K562 (cell line): ENCODE measurements around the gene MZB1. TPM values are rescaled to one million over a fixed set of nuclear protein-coding genes. Genes with fewer than 3 reads are reported as not detected.

Experiments
- EP400 ChIP-seq: fragments of 450-650 bp; IDR thresholded peaks from 2 replicates; pipeline ENCODE4 v1.6.1; 2017; ENCODE audit warnings: antibody characterized with exemption, mild to moderate bottlenecking, moderate library complexity
- GABPB1 ChIP-seq: sonication (generic); formaldehyde crosslinking; IDR thresholded peaks from 2 replicates; pipeline ENCODE4 v1.8.0; 2022; ENCODE audit warnings: mild to moderate bottlenecking, missing genetic modification reagents
- HDAC1 ChIP-seq, 2 experiments: fragments of 450-650 bp; IDR thresholded peaks; 2 replicates each; pipeline ENCODE4 v1.6.1; 2016 to 2017; ENCODE audit warnings: inconsistent platforms in 1 of 2, mild to moderate bottlenecking in 1 of 2, moderate library complexity in 1 of 2
- JUN ChIP-seq, 2 experiments: sonication (generic) in 1 of 2; formaldehyde crosslinking in 1 of 2; IDR thresholded peaks; 2 replicates each; pipeline versions ENCODE4 v1.6.1 to v1.8.0; 2012 to 2022; ENCODE audit warnings: borderline replicate concordance in 2 of 2, mild to moderate bottlenecking in 2 of 2, improper control_type of control experiment in 1 of 2, low read depth in 1 of 2, low read length in 1 of 2, missing genetic modification reagents in 1 of 2
- MCM3 ChIP-seq: fragments of 450-650 bp; IDR thresholded peaks from 2 replicates; pipeline ENCODE4 v1.6.1; 2016
- MLX ChIP-seq, 2 experiments: fragments of 450-650 bp in 1 of 2; sonication (generic) in 1 of 2; formaldehyde crosslinking; conservative IDR thresholded peaks; 2 replicates each; pipeline versions ENCODE4 v1.4.0 to v1.8.1; 2020 to 2022; ENCODE audit warnings: mild to moderate bottlenecking in 1 of 2, missing genetic modification reagents in 1 of 2
- TBP ChIP-seq: optimal IDR thresholded peaks from 2 replicates; pipeline ENCODE3; 2011; ENCODE audit warnings: low read depth, low read length, improper control_type of control experiment
- TOE1 ChIP-seq, 2 experiments: fragments of 450-650 bp in 1 of 2; sonication (generic) in 1 of 2; formaldehyde crosslinking in 1 of 2; IDR thresholded peaks; 2 replicates each; pipeline versions ENCODE4 v1.7.1 to v1.8.0; 2016 to 2022; ENCODE audit warnings: borderline replicate concordance in 2 of 2, mild to moderate bottlenecking in 2 of 2, antibody characterized with exemption in 1 of 2, inconsistent platforms in 1 of 2, low read depth in 1 of 2, missing genetic modification reagents in 1 of 2, moderate library complexity in 1 of 2
- ZNF592 ChIP-seq: fragments of 450-650 bp; IDR thresholded peaks from 2 replicates; pipeline ENCODE4 v1.6.1; 2017; ENCODE audit warnings: antibody characterized with exemption, mild to moderate bottlenecking
- ZNF77 ChIP-seq: fragments of 250-450 bp; sonication (Bioruptor Pico); IDR thresholded peaks from 2 replicates; pipeline ENCODE4 v1.5.0; 2020
- polyA plus RNA-seq, 8 experiments: library from polyadenylated mRNA; depleted of rRNA in 4 of 8; stranded (reverse) in 5 of 8; unstranded in 3 of 8; fragments of >200 nt; fragmentation: Nextera tagmentation in 2 of 8; fragmentation: Illumina TruSeq in 1 of 8; extraction: Ambion mirVana in 2 of 8; extraction: Trizol in 1 of 8; gene quantifications; 2 replicates each; pipeline versions ENCODE4 v1.2.1 to v1.2.3, GENCODE V29; 2011 to 2014; ENCODE audit warnings: inconsistent platforms in 1 of 8, missing spikeins in 1 of 8
- total RNA-seq, 7 experiments: library from RNA; depleted of rRNA in 6 of 7; stranded (reverse); fragments of >200 nt in 6 of 7; fragmentation: Illumina TruSeq in 2 of 7; extraction: Trizol in 2 of 7; gene quantifications; 2 replicates each; pipeline versions ENCODE4 v1.2.1 to v1.2.3, GENCODE V29; 2011 to 2021; ENCODE audit warnings: low replicate concordance in 1 of 7
- TF ChIP-seq, protein P1 (sequence below), 2 experiments: fragments of 450-650 bp in 1 of 2; sonication (generic) in 1 of 2; formaldehyde crosslinking in 1 of 2; IDR thresholded peaks; 2 replicates each; pipeline versions ENCODE4 v1.7.1 to v1.9.0; 2016 to 2022; ENCODE audit warnings: inconsistent platforms in 1 of 2, mild to moderate bottlenecking in 1 of 2, missing genetic modification reagents in 1 of 2

Gene MZB1
- total and polyA plus RNA-seq, 9 of the 15 experiments (the other 6 are each of a cell fraction or from before 2014, with no cell fraction given): 0.13 to 0.31 TPM; not detected in 7

- peak; percentile 86 for TF ChIP-seq ZNF592
- peak; percentile 78 for TF ChIP-seq GABPB1 (CRISPR knock-in tag)
- peak; percentile 66 for TF ChIP-seq TBP
- TF ChIP-seq EP400: peak; percentile 97
- TF ChIP-seq MLX (CRISPR knock-in tag; conservative IDR thresholded peaks at IDR 0.05): 0 out of 4 replicates have a peak, but pooled peaks of 1 of the 2 experiments have one; percentile 8
- TF ChIP-seq HDAC1 (IDR thresholded peaks at IDR 0.05): peak in 1 of 2 experiments; percentile 93; a peak in 2 of 4 replicates
- peak; percentile 85 for TF ChIP-seq TOE1 (IDR thresholded peaks at IDR 0.05; ENCODE audit: borderline replicate concordance)
- no peak for TF ChIP-seq TOE1 (CRISPR knock-in tag; IDR thresholded peaks at IDR 0.05; ENCODE audit: borderline replicate concordance, low read depth)
- TF ChIP-seq MCM3: no peak
- peak; percentile 7; the same call in 1 of the 2 replicates for TF ChIP-seq JUN (IDR thresholded peaks at IDR 0.05; ENCODE audit: borderline replicate concordance, low read depth, low read length)
- no peak for TF ChIP-seq JUN (CRISPR knock-in tag; IDR thresholded peaks at IDR 0.05; ENCODE audit: borderline replicate concordance)
- no peak for TF ChIP-seq ZNF77
- TF ChIP-seq, protein P1, sequence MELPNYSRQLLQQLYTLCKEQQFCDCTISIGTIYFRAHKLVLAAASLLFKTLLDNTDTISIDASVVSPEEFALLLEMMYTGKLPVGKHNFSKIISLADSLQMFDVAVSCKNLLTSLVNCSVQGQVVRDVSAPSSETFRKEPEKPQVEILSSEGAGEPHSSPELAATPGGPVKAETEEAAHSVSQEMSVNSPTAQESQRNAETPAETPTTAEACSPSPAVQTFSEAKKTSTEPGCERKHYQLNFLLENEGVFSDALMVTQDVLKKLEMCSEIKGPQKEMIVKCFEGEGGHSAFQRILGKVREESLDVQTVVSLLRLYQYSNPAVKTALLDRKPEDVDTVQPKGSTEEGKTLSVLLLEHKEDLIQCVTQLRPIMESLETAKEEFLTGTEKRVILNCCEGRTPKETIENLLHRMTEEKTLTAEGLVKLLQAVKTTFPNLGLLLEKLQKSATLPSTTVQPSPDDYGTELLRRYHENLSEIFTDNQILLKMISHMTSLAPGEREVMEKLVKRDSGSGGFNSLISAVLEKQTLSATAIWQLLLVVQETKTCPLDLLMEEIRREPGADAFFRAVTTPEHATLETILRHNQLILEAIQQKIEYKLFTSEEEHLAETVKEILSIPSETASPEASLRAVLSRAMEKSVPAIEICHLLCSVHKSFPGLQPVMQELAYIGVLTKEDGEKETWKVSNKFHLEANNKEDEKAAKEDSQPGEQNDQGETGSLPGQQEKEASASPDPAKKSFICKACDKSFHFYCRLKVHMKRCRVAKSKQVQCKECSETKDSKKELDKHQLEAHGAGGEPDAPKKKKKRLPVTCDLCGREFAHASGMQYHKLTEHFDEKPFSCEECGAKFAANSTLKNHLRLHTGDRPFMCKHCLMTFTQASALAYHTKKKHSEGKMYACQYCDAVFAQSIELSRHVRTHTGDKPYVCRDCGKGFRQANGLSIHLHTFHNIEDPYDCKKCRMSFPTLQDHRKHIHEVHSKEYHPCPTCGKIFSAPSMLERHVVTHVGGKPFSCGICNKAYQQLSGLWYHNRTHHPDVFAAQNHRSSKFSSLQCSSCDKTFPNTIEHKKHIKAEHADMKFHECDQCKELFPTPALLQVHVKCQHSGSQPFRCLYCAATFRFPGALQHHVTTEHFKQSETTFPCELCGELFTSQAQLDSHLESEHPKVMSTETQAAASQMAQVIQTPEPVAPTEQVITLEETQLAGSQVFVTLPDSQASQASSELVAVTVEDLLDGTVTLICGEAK (IDR thresholded peaks at IDR 0.05): peak; percentile 47; the same call in 1 of the 2 replicates
- TF ChIP-seq, protein P1 (CRISPR knock-in tag; IDR thresholded peaks at IDR 0.05): no peak
Observed at GRCh38 chr5:139403787-139404483, 14.2 kb upstream of the MZB1 start, which contains the start of gene SPATA24 (continued).
